ENCODE results near the gene EFTUD2. TPM values are rescaled to one million over a fixed set of nuclear protein-coding genes. Genes with fewer than 3 reads are reported as not detected.

The EFTUD2 gene
- polyA plus RNA-seq, 1 donor, result 67.8 TPM

- Histone ChIP-seq H3K27ac (ENCODE audit: low read length) (no peak overlapping the region), H3K9me3 (ENCODE audit: control insufficient read depth, low read depth, low read length) (peaks cover 7% of the 10 kb centered on the region), H3K36me3 (ENCODE audit: control insufficient read depth, insufficient read depth, low read length) (peaks cover 31% of the 10 kb centered on the region), H3K4me1 (ENCODE audit: control insufficient read depth, insufficient read depth, low read length) (no peaks in the 10 kb centered on the region), H3K4me3 (ENCODE audit: low read length) (no peak overlapping the region), H3K27me3 (ENCODE audit: control insufficient read depth, insufficient read depth, low read length) (no peaks in the 10 kb centered on the region)
- no peak for DNase-seq
- no CpG with 5 or more reads among the region's 10 CpGs for WGBS (ENCODE audit: insufficient coverage, low lambda C conversion rate)
Measured at GRCh38 chr17:44934745-44935105, 35.5 kb upstream of the EFTUD2 start.

GRCh38 chr17:44933824-44934744 lies 34.8 kb upstream of the EFTUD2 start:
- Histone ChIP-seq H3K27me3 (ENCODE audit: control insufficient read depth, insufficient read depth, low read length) (no peaks in the 10 kb centered on the region), H3K4me3 (ENCODE audit: low read length) (no peak overlapping the region), H3K4me1 (ENCODE audit: control insufficient read depth, insufficient read depth, low read length) (no peaks in the 10 kb centered on the region), H3K36me3 (ENCODE audit: control insufficient read depth, insufficient read depth, low read length) (peaks cover 33% of the 10 kb centered on the region), H3K27ac (ENCODE audit: low read length) (no peak overlapping the region), H3K9me3 (ENCODE audit: control insufficient read depth, low read depth, low read length) (peaks cover 6% of the 10 kb centered on the region)
- DNase-seq, result no peak
- no CpG with 5 or more reads among the region's 34 CpGs for WGBS (ENCODE audit: insufficient coverage, low lambda C conversion rate)

GRCh38 chr17:44932787-44933097 lies 33.5 kb upstream of the EFTUD2 start:
- Histone ChIP-seq H3K9me3 (ENCODE audit: control insufficient read depth, low read depth, low read length) (peaks cover under 1% of the 10 kb centered on the region), H3K27me3 (ENCODE audit: control insufficient read depth, insufficient read depth, low read length) (no peaks in the 10 kb centered on the region), H3K27ac (ENCODE audit: low read length) (no peak overlapping the region), H3K4me1 (ENCODE audit: control insufficient read depth, insufficient read depth, low read length) (no peaks in the 10 kb centered on the region), H3K36me3 (ENCODE audit: control insufficient read depth, insufficient read depth, low read length) (peaks cover 37% of the 10 kb centered on the region), H3K4me3 (ENCODE audit: low read length) (no peak overlapping the region)
- DNase-seq, result no peak
- WGBS (ENCODE audit: insufficient coverage, low lambda C conversion rate), result no CpG with 5 or more reads among the region's 6 CpGs

GRCh38 chr17:44932096-44932786 lies 33.0 kb upstream of the EFTUD2 start:
- Histone ChIP-seq H3K9me3 (ENCODE audit: control insufficient read depth, low read depth, low read length) (no peaks in the 10 kb centered on the region), H3K4me3 (ENCODE audit: low read length) (no peak overlapping the region), H3K27me3 (ENCODE audit: control insufficient read depth, insufficient read depth, low read length) (no peaks in the 10 kb centered on the region), H3K27ac (ENCODE audit: low read length) (no peak overlapping the region), H3K36me3 (ENCODE audit: control insufficient read depth, insufficient read depth, low read length) (peaks cover 42% of the 10 kb centered on the region), H3K4me1 (ENCODE audit: control insufficient read depth, insufficient read depth, low read length) (no peaks in the 10 kb centered on the region)
- DNase-seq, result no peak
- no CpG with 5 or more reads among the region's 8 CpGs for WGBS (ENCODE audit: insufficient coverage, low lambda C conversion rate)

- Histone ChIP-seq H3K9me3 (ENCODE audit: control insufficient read depth, low read depth, low read length) (no peaks in the 10 kb centered on the region), H3K36me3 (ENCODE audit: control insufficient read depth, insufficient read depth, low read length) (peaks cover 47% of the 10 kb centered on the region), H3K27me3 (ENCODE audit: control insufficient read depth, insufficient read depth, low read length) (no peaks in the 10 kb centered on the region), H3K27ac (ENCODE audit: low read length) (no peak overlapping the region), H3K4me1 (ENCODE audit: control insufficient read depth, insufficient read depth, low read length) (no peaks in the 10 kb centered on the region), H3K4me3 (ENCODE audit: low read length) (no peak overlapping the region)
- no peak for DNase-seq
- WGBS (ENCODE audit: insufficient coverage, low lambda C conversion rate), result no CpG with 5 or more reads among the region's 5 CpGs
Measured at GRCh38 chr17:44931376-44931775, 32.1 kb upstream of the EFTUD2 start.

GRCh38 chr17:44930667-44931066 lies 31.4 kb upstream of the EFTUD2 start:
- no peak overlapping the region for H3K4me3 ChIP-seq (ENCODE audit: low read length)
- H3K4me1 ChIP-seq (ENCODE audit: control insufficient read depth, insufficient read depth, low read length), result no peaks in the 10 kb centered on the region
- H3K27me3 ChIP-seq (ENCODE audit: control insufficient read depth, insufficient read depth, low read length), result no peaks in the 10 kb centered on the region
- WGBS (ENCODE audit: insufficient coverage, low lambda C conversion rate), result no CpG with 5 or more reads among the region's 6 CpGs
- H3K27ac ChIP-seq (ENCODE audit: low read length), result no peak overlapping the region
- no peak for DNase-seq
- peaks cover 50% of the 10 kb centered on the region for H3K36me3 ChIP-seq (ENCODE audit: control insufficient read depth, insufficient read depth, low read length)
- H3K9me3 ChIP-seq (ENCODE audit: control insufficient read depth, low read depth, low read length), result no peaks in the 10 kb centered on the region

- Histone ChIP-seq H3K36me3 (ENCODE audit: control insufficient read depth, insufficient read depth, low read length) (peaks cover 38% of the 10 kb centered on the region), H3K4me1 (ENCODE audit: control insufficient read depth, insufficient read depth, low read length) (no peaks in the 10 kb centered on the region), H3K27me3 (ENCODE audit: control insufficient read depth, insufficient read depth, low read length) (no peaks in the 10 kb centered on the region), H3K27ac (ENCODE audit: low read length) (no peak overlapping the region), H3K9me3 (ENCODE audit: control insufficient read depth, low read depth, low read length) (no peaks in the 10 kb centered on the region), H3K4me3 (ENCODE audit: low read length) (no peak overlapping the region)
- no peak for DNase-seq
- no CpG with 5 or more reads among the region's 7 CpGs for WGBS (ENCODE audit: insufficient coverage, low lambda C conversion rate)
Measured at GRCh38 chr17:44928950-44929720, 29.9 kb upstream of the EFTUD2 start.

- WGBS (ENCODE audit: insufficient coverage, low lambda C conversion rate), result no CpG with 5 or more reads among the region's 15 CpGs
- peaks cover under 1% of the 10 kb centered on the region for H3K27me3 ChIP-seq (ENCODE audit: control insufficient read depth, insufficient read depth, low read length)
- H3K4me1 ChIP-seq (ENCODE audit: control insufficient read depth, insufficient read depth, low read length), result no peaks in the 10 kb centered on the region
- H3K4me3 ChIP-seq (ENCODE audit: low read length), result no peak overlapping the region
- no peaks in the 10 kb centered on the region for H3K9me3 ChIP-seq (ENCODE audit: control insufficient read depth, low read depth, low read length)
- peaks cover 33% of the 10 kb centered on the region for H3K36me3 ChIP-seq (ENCODE audit: control insufficient read depth, insufficient read depth, low read length)
- H3K27ac ChIP-seq (ENCODE audit: low read length), result no peak overlapping the region
- DNase-seq, result no peak
Measured at GRCh38 chr17:44928136-44928535, 28.9 kb upstream of the EFTUD2 start.

GRCh38 chr17:44927696-44928095 lies 28.5 kb upstream of the EFTUD2 start:
- Histone ChIP-seq H3K9me3 (ENCODE audit: control insufficient read depth, low read depth, low read length) (no peaks in the 10 kb centered on the region), H3K4me3 (ENCODE audit: low read length) (no peak overlapping the region), H3K36me3 (ENCODE audit: control insufficient read depth, insufficient read depth, low read length) (peaks cover 30% of the 10 kb centered on the region), H3K27ac (ENCODE audit: low read length) (no peak overlapping the region), H3K27me3 (ENCODE audit: control insufficient read depth, insufficient read depth, low read length) (peaks cover 3% of the 10 kb centered on the region), H3K4me1 (ENCODE audit: control insufficient read depth, insufficient read depth, low read length) (no peaks in the 10 kb centered on the region)
- no peak for DNase-seq
- WGBS (ENCODE audit: insufficient coverage, low lambda C conversion rate), result no CpG with 5 or more reads among the region's 3 CpGs

- WGBS (ENCODE audit: insufficient coverage, low lambda C conversion rate), result no CpG with 5 or more reads among the region's 15 CpGs
- no peaks in the 10 kb centered on the region for H3K9me3 ChIP-seq (ENCODE audit: control insufficient read depth, low read depth, low read length)
- H3K27me3 ChIP-seq (ENCODE audit: control insufficient read depth, insufficient read depth, low read length), result peaks cover 10% of the 10 kb centered on the region
- H3K36me3 ChIP-seq (ENCODE audit: control insufficient read depth, insufficient read depth, low read length), result peaks cover 25% of the 10 kb centered on the region
- no peak overlapping the region for H3K27ac ChIP-seq (ENCODE audit: low read length)
- no peak overlapping the region for H3K4me3 ChIP-seq (ENCODE audit: low read length)
- no peak for DNase-seq
- H3K4me1 ChIP-seq (ENCODE audit: control insufficient read depth, insufficient read depth, low read length), result no peaks in the 10 kb centered on the region
Measured at GRCh38 chr17:44926821-44927525, 27.7 kb upstream of the EFTUD2 start.
